NCI-H1436 (cell line): ENCODE results near the gene GNA12.
A peak's percentile ranks its signal among the peaks of the same experiment; 100 is the strongest.
"Not testable (repeated sequence)": the region's sequence is repeated elsewhere in the genome, so short reads cannot be mapped to it uniquely, and the experiment has no call there.

ENCODE experiments used
- DNase-seq: peaks from one replicate; lab custom pipeline; 2025; lab: John Stamatoyannopoulos, UW

Gene GNA12

DNA sequence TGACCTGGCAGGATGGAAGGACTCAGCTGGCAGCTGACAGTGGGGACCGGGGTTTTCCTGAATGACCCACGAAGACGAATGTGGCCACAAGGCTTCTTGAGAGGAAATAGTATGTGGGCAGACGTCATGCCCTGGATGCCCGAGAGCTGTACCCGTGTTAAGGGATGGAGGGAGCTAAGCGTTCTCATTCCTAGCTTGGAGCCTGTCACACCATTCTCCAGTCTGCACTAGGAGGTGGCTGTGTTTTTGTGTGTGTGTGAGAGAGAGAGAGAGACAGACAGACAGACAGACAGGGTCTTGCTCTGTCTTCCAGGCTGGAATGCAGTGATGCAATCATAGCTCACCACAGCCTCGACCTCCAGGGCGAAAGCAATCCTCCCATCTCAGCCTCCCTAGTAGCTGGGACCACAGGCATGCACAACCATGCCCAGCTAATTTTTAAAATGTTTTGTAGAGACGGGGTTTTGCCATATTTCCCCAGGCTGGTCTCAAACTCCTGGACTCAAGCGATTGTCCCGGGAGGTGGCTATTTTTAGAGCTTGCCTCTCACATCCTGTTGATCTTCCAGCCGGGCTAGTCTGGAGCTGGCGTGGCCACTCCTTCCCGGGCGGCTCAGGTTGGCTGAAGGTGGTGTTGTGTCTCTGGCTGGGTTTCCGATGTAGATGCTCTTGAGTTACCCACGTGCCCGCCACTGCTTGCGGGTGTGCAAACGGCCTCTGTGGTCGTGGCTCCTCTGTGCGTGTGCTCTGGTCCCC is 154.0 kb downstream of the GNA12 start:
- no peak for DNase-seq

DNA sequence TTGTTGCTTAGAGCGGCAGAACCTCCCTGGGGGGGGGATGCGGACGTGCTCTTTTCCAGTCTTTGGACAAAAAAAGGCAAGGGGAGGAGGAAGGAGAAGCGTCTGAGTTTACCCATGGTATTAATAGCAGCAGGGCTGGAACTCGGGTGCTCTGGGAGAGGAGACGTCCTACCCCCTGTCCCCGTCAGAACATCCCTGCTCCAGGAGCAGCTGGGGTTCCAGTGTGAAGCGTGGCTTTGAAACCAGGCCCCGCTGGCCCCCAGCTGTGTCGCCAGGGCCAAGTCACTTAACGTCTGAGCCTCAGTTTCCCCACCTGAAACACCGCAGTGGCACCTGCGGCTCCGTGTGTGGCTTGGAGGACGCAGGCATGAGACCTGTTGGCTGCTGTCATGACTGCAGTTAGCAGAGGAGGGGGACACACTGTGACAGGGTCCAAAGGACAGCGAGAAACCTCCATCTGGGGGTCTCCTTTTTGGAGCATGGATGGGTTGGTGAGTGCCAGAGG is 154.7 kb downstream of the GNA12 start:
- no peak for DNase-seq

DNA sequence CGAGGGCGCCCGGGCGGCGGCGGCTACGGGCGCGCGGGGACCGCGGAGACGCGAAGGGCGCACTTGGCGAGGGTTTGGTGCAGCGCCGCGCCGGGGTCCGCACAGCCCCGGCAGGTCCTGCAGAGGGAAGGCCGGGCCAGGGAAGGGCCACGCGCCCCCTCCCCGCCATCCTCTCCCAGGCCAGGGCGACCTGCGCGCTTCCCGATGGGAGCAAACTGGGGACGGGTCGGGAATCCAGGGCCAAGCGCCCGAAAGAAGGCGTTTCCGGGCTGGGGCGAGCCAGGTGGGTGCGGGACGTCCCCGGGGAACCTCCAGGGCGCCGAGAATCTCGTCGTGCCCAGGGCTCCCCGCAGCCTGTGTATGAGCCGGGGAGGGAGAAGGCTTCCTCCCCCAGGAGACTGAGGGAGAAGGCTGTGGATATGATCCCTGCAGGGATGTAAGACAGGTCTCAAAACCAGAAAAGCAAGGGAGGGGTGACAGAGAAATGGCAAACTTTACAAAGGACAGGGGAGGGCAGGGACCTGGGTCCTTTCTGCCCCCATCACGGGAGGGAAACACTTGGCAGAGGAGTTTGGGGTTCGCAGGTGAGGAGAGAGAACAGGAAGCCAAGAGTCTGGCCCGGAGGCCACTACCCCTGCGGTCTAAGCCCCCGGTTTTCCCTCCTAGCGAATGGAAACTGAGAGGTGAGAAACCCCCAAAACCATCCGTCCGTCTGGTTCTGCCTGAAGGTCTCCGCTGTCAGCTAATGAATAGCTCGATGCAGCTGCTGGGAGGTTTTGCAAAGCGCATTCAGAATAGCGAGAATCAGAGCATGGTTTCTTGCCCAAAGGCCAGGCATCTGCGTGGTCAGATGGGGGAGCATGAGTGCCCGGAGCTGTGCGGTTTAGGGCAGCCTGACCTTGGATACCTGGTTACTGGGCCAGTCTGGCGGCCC is 155.4 kb downstream of the GNA12 start:
- no peak for DNase-seq

DNA sequence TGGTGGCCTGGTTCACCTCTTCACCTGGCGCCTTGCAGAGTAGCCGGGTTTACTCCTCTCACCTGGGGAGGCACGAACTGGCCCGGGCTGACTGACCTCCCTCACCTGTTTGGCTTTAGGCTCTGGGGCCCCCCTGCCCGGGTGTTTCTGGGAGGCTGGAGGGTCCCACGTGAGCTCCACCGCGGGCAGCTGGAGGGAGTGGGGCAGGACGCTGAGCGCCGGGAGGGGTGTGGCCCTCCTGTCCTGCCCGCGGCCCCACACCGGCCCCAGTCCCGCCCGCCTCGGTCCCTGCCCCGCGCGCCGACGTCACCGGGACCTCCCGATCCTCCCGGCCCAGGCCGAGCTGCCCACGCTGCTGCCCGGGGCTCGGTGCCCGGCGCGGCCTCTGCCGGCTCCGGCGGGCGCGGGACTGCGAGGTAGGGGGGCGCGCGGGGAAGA is 156.2 kb downstream of the GNA12 start, which contains the start of gene AMZ1:
Gene AMZ1, plus strand, starts transcription at position 322 of the 438 bp plus-strand sequence. CDS start 12,250 bp downstream, outside the sequence.
- DNase-seq: no peak

DNA sequence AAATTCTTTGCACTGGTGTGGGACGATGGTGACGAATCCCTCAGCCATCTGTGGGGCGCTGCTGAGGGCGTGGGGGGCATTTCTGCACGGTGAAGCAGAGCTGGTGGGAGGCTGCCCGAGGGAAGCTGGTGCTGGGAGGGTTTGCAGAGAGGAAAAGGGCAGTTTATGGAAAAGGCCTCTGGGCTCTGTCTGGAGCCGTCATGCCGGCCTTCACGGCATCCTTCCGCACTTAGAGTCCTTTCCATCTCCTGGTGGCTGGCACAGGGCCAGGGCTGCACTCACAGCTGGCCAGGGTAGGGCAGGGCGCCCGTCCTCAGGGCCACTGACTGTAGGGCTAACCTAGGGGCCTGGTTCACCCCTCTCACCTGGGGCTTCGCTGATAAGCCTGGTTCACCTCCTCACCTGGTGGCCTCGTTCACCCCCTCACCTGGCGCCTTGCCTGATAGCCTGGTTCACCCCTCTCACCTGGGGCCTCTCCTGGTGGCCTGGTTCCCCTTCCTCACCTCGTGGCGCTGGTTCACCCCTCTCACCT is 156.7 kb downstream of the GNA12 start:
- no peak for DNase-seq

DNA sequence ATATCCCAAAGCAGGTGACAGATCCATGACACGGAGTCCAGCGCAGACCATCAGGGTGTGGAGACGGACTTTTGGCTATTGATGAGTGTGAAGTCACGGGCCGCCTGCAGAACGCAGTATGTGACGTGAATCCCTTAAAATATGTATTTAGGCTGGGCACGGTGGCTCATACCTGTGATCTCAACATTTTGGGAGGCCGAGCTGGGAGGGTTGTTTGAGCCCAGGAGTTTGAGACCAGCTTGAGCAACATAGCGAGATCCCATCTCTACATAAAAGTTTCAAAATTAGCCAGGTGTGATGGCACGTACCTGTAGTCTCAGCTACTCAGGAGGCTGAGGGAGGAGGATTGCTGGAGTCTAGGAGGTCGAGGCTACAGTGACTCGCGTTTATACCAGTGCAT is 158.0 kb downstream of the GNA12 start:
- DNase-seq: no peak

DNA sequence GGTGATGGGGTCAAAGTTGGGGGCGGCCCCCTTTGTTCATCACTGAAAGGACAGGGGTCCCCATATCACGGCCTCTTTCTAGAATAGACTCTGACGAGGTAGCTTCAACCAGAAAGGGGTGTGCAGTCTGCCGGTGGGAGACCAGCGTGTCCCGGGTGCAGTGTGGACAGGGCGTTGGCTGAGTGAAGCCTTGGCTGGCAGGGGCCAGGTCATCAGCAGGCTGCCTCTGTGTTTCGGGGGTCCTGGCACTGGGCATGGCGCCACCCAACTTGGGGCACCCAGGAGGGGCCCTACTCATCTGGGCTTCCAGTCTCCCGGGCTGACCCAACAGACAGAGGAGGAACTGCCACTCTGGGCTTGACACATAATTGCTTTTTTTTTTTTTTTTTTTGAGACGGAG is 159.6 kb downstream of the GNA12 start:
- DNase-seq: no peak

DNA sequence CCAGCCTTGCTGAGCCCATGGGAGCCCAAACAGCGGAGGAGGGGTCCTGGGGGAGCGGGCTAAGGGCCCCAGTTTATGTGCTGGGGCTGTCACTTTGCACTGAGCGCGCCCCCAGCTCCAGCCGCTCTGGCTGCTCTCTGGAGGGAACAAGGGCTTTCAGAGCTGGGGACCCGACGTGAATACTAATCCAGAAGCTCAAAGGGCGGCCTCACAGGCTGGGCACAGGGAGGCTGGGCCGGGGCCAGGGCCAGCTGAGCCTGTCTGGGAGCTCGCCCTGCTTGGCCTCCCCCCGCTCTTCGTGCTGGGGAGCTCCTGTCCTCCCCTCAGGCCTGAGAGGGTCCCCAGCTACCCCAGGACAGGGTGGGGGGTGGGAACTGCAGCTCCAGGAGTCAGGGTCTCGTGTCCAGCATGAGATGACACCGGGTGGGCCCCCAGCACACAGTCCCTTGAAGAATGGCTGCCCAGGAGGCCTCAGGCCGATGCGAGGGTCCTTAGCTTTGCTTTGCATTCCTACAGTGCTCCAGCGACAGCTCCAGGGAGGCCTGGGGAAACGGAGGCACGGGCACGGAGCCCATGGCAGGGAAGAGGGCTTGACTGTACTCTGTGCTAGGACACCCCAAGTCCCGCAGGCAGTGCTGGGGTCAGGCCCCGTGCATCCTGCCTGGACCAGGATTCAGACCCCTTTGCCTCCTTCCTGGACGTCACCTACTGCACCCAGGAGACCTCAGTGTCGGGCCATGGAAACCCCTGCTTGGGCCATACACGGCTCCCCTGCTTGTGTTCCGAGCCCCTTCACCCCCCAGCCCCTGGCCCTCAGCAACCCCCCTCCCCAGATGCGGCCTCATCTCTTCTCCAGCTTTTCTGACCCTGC is 161.9 kb downstream of the GNA12 start:
- no peak for DNase-seq

DNA sequence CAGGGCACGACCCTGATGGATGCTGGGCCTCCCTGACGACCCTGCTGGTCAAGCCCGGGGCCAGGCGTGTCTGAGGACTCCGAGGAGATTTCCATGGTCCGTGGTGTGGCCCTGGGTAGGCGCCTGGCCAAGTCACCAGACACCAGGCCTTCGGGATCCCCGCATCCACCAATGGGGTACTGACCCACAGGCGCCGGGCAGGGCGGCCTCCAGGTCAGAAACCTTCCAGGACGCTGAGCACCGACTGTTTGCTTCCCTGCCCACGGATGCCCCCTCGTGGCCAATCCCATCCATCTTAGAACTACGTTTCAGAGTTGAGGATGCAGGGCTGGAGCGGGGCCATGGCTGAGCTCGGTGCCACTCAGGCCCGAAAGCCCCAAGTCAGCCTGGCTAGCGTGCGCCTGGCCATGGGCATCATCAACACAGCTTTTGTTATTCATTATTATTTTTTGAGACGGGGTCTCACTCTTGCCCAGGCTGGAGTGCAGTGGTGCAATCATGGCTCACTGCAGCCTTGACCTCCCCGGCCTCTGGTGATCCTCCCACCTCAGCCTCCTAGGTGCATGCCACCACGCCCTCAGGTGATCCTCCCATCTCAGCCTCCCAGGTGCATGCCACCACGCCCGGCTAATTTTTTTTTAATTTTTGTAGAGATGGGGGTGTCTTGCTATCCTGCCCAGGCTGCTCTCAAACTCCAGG is 163.2 kb downstream of the GNA12 start:
- peak; percentile 39 for DNase-seq

DNA sequence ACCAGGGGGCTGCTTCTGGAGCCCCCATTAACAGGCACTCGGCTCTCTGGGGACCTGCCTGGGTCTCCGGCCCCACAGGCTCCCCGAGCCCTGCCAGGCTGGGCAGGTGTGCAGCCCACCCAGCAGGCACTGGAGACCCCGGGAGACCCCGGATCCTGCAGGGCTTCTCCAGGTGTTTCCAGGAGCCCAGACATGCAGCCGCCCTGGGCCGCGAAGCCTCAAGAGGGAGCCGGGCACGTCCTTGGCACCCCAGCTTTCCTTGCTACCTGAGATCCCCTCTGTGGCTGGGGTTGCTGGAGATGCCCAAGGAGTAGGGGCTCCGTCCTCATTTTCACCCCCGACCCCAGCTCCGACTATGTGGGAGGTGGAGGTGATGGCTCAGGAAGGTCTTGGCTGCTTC is 163.9 kb downstream of the GNA12 start:
- no peak for DNase-seq

DNA sequence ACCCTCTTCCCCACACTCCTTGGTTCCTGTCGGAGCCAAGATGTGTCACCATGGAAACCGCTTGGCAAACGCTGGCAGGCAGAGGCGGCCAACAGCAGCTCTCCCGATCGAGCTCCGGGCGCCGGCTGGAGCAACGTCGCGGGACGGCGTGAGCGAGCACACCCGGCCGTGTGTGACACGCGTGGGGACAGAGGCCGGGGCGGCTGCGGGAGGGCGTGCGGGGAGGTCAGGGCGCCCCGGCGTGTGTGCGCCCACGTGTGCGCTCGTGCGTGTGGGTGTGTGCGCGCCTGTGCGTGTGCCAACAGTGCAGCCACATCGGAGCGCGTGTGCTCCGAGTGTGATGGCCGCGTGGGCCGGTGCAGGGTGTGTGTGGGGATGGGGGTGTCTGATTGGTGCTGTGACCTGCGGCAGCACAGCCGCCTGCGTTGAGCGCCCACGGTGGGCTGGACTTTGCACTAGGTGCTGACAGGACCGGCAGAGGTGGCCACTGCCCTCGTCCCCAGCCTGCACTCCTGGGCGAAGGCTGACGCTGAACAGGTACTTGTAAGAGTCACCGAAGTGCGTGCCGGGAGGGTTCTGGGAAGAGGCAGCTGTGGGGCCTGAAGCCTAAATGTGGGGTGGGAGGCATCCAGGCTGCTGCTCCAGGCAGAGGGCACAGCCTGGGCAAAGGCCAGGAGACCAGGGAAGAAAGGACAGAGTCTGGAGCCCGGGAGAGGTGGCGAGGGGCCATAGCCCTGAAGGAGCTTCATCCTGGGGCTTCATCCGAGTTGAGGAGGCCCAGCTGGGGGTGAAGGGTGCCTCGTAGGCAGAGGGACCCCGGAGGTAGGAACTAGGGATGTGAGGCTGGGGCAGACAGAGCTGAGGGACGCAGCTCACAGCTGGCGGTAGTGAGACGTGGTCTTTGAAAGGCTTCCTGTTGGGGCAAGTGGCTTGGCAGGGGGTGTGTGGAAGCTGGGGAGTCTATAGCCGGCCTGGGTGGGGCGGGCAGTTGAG is 164.7 kb downstream of the GNA12 start:
- not testable (repeated sequence) for DNase-seq

DNA sequence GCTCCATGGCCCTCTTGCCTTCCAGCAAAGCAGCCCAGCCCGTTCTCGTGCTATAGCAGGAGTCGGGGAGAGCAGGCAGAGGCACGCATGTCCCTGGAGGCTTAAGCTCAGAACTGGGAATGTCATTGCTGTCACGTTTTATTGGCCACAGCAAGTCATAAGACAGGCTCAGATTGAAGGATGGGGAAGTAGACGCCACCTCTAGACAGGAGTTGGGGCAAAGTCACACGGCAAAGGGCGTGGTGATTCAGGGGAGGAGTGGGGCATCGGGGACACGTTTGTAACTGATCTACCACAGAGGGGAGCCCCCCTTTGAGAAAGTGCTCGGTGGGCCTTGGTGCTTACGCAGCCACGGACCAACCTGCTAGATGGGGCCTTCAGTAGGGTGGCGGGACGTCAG is 165.7 kb downstream of the GNA12 start:
- not testable (repeated sequence) for DNase-seq
